HG03135 (cell line): ENCODE measurements around the gene CENPP.
A peak's percentile ranks its signal among the peaks of the same experiment; 100 is the strongest.
"Not testable (repeated sequence)": the region's sequence is repeated elsewhere in the genome, so short reads cannot be mapped to it uniquely, and the experiment has no call there.

ENCODE experiments used
- ATAC-seq: cut with Tn5 transposase; IDR thresholded peaks from one replicate; pipeline ENCODE4 v1.9.1; 2021; ENCODE audit warnings: mild to moderate bottlenecking, moderate library complexity; ENCODE audit not compliant: unreplicated experiment

The CENPP gene

DNA sequence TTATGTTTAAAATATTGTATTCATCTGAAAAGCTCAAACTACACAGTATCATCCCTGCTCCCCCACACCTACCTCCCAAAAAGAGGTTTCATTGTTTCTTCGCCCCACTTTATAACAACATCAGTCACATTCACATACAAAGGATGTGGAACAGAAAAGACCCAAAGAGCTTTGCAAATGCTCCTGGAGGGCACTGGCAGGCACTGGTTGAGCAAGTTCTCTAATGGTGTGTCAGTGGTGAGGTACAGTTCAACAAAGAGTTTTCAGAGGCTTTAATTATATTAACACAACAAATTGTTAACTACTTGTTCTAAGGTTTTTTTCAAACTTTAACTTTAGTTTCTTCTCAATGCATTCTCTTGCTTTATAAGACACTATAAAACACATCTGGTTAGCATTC, 264.2 kb downstream of the CENPP start:
- no peak for ATAC-seq

DNA sequence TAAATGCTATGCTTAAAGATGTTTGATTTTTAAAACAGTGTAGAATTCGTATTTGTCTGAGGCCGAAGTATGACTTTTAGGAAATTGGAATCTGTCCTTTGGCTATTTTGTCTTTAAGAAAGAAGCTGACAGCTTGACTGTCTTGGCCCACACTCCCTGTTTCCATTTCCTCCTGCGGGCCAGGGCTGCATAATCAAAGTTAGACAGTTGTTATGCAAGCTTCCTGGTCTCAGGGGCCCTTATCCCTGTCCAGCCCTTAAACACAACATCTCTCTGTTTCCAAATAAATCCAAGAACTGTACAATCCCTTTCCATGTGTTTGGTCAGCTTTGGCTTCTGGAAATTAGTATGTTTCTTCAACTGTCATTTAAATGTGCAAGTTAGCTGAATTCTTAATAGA, 264.6 kb downstream of the CENPP start:
- ATAC-seq = no peak

DNA sequence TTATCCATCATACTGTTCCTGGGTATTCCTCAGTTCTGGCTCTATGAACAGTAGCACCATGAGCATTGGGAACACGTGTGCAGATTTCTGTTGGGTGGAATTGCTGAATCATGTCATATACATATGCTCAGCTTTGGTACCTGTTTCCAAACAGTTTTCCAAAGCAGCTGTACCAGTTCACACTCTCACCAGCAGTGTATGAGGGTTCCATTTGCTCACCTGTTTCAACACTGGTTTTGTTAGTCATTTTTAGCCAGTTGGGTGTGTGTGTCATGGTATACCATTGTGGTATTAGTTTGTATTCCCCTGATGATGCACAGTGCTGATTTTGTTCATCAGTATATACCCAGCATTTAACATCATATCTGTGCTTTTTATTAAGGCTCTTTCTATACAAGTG, 266.8 kb downstream of the CENPP start:
- no peak for ATAC-seq

DNA sequence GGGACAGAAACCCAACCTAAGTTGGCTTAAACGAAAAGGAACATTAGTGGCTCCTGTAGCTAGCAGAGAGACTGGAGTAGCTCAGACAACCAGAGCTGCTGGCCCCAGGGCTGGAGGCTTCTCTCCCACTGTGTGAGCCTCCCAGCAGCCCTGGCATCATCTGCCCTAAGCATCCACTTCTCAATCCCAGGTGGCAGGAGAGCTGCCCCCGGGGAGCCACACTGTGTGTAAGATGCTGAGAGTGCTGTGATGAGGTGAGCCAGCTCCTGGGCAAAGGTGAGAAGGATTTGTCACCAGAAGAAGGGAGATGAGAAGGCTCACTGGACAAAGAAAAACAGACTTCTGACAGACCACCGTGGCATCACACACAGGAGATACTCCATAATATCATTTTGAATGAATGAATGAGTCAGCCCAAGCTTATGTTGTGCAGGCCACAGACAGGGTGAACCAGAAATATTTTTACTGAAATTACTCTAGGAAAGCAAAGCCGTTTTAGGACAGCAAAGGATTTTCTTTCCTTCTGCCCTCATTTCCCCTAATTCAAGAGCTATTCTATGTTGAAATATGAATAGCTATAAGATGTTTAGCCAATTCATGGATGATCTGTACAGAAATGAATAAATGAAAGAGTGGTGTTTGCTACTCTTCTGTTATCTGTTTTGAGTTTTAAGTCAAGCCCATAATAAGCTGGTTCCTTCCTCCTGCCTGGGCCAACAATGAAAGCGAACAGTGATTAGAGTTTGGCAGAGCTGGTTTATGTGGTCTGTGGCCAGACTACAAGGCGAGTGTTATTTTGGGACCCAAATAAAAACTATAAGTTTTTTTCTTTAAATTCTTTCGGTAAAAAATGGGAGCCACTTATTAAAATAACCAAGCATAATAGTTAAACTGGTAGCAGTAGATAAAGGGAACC, 267.5 kb downstream of the CENPP start:
- no peak for ATAC-seq

DNA sequence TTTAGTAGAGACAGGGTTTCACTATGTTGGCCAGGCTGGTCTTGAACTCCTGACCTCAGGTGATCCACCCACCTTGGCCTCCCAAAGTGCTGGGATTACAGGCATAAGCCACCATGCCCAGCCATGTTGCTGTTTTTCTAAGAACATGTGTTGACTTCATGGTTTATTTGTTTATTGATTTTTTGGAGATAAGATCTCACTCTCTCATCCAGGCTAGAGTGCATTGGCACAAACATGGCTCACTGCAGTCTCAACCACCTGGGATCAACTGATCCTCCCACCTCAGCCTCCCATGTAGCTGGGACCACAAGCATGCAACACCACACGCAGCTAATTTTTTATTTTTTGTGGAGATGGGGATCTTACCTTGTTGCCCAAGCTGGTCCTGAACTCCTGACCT, 269.3 kb downstream of the CENPP start:
- ATAC-seq = not testable (repeated sequence)

DNA sequence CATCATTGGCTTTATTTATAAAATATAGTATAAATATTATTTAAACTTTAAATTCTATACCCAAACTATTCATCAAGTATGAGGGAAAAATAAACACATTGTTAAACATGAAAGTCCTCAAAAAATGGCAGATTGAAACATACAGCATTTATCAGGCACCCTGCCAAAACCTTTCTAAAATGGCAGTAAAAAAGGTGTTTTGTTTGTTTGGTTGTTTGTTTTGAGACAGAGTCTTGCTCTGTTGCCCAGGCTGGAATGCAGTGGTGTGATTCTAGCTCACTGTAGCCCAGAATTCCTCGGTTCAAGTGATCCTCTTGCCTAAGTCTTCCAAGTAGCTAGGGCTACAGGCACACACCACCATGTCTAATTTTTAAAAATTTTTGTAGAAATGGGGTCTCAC, 270.2 kb downstream of the CENPP start:
- no peak for ATAC-seq

DNA sequence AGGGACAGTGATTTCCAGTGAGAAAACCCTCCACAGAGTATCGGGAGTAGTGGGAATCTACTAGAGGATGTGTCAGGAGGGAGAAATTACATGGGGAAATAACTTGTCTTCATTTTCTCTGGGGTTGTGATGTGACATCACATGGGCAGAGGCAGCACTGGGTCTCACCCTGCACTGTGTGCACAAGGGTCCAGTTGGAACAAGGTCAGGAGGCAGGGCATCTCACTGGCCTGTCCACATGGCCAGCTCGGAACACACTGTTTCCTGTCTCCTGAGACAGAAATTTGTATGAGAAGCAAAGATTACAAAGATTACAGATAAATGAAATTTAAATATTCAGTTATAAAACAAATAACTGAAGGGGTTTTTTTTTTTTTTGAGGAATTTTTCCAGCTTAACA, 272.6 kb downstream of the CENPP start:
- ATAC-seq = no peak

DNA sequence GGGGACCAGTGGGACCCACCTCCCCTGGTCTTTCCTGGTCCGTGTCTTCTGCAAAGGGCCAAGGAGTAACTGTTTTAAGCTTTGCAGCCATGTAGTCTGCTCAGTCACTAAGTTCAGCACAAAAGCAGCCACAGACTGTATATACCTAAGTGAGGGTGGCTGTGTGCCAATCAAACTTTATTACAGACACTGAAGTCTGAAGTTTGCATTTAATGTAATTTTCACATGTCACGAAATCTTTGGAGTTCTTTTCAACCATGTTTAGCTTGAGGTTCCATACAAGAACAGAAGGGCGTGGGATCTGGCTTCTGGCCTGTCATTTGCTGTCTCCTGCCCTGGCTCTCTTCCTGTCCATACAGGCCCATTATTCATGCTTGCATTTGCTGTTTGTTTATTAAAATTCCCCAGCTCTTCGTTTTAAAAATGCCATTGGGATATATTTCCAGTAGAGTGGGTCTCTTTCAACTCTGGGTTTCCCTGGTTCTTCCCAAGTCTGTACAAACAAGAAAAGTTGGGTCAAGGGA, 274.2 kb downstream of the CENPP start:
- ATAC-seq = no peak

DNA sequence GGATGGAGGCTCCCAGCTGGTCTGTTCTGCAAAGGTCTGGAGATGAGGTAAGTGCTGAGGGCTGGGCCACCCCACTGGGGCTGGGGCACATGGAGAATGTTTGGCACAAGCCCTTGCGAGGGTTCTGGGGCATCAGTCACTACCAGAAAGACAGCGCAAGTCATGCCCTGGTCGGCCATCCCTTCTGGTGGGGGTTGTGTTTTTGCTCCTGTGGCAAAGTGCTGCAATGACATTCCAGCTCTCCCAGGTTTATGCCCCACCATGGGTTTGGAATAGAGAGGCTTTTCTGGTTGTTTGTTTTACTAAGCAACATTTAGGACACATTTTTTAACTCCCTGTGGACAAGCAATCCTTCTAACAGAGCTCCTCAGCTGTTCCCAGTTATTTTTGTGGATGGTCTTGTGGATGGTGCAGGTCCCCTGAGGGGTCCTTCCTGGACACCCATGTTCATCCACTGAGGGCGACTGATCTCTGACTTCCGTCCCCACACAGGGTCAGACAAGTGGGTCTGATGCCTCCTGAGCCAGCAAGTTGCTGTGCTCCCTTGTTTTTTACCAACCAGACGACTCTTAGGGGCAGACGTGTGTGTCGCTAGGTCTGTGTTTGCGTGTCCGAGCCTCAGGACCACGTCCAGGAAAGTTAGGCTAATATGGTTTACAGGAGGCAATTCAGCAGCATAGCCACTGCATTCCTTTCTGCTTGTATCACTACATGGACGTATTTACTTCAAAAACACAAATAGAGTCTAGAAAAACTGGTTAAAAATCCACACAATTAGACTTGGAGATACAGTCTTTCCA, 274.9 kb downstream of the CENPP start:
- ATAC-seq = no peak

DNA sequence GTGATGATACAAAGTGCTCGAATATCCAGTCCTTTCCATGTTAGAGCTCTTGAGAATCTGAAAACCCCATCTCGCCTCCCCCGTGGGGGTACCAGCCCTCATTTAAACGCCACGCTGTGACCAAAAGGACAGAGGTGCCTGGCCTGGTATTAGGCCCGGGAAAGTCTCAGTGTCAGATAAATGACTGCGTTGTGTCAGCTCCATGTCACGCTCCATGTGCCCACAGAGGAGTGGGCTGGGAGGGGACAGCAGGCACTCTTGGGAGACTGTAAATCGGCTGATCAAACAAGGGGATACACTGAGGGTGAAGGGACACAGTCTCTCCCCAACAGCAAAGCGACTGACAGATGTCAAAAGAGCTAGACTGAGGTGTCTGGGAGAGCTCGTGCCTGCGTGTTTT, 275.7 kb downstream of the CENPP start:
- no peak for ATAC-seq

DNA sequence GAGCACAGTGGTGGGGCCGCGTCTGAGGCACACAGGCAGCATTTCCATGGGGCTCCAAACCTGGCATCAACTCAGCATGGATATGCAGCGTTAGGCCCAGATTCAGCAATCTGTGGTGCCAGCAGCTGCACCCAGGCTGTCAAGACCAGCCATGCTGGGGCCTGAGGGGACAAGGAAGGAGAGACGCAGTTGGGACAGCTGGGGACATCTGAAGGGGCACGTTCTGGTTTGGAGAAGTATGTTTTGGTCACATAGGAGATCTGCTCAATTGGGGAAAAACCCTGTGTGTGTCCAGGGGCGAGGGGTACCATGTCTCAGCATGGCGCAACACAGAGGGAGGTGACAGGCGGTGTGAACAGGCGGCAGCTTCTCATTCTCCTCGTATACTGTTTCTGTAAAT, 276.7 kb downstream of the CENPP start:
- ATAC-seq = no peak

DNA sequence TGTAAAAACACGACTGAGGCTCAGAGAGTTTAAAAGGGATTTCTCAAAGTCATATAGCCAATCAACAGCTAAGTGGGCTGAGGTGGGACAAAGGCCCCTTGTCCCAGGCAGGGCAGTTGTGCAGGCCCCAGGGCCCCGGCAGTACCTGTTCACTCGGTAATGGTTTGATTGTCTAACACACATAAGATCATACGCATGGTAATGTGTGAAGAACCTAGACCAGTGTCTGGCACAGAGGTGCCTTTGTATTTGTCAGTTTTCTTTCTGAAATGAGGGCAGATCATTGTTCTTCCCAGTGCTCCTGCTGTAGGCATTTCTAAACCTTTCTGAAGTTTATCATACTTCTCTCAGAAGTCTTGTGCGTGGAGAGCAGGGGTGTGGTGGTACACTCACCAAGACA, 277.3 kb downstream of the CENPP start:
- ATAC-seq = no peak

DNA sequence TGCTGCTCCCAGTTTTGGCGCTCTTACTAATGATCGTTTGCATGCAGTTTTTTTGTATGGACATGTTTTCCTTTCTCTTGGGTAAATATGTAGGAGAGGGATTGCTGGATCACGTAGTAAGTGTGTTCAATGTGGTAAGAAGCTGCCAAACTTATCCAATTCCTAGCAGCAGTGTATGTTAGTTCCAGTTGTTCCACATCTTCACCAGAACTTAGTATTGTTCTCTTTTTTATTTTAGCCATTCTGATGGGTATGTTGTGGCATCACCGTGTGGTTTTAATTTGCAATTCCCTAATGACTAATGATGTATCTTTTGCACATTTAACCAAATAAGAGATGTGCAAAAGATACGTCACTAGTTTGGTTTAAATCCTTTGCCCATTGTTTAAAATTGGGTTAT, 278.2 kb downstream of the CENPP start:
- ATAC-seq = no peak

DNA sequence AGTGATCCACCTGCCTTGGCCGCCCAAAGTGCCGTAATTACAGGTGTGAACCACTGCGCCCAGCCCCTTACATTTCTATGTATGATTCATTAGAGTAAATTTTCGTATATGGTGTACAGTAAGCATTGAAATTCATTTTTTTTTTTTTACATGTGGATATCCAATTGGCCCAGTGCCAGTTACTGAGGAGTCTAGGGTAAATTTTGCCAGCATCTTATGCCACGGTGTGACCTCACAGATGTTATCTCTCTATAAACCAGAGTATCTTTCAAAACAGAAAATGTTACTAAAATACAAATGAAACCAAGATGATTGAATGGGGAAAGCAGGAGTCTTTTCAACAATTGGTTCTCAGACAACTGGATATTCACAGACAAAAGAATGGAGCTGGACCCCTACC, 279.5 kb downstream of the CENPP start:
- ATAC-seq = no peak

DNA sequence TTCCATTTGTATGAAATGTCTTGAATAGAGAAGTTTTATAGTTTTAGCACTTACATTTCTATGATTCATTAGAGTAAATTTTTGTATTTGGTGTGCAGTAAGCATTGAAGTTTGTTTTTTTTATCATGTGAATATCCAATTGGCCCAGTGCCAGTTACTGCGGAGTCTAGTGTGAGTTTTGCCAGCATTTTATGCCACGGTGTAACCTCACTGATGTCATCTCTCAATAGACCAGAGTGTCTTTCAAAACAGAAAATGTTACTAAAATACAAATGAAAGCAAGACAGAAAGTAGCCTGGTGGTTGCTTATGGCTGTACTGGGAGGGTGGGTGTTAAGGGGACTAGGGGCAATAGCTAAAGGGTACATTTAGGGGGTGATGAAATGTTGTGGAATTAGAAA, 281.3 kb downstream of the CENPP start:
- ATAC-seq = peak; percentile 59

DNA sequence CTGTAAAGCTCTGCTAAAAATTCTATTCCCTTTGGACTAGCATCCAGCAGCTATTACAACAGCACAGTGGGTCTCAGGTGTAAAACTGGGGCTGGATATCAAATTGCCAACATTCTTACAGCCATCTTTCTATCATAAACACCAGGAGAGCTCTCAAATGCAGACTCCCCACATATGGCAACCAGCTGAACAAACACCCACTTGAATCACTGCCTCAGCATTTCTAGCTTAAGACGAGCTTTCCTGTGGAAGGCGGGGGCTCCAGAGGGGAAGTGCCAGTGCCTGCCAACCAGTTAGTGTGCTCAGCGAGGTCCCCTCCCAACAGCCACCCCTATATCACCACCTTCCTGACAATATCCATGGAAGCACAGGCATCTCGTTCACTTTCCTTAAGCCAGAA, 282.0 kb downstream of the CENPP start:
- no peak for ATAC-seq

DNA sequence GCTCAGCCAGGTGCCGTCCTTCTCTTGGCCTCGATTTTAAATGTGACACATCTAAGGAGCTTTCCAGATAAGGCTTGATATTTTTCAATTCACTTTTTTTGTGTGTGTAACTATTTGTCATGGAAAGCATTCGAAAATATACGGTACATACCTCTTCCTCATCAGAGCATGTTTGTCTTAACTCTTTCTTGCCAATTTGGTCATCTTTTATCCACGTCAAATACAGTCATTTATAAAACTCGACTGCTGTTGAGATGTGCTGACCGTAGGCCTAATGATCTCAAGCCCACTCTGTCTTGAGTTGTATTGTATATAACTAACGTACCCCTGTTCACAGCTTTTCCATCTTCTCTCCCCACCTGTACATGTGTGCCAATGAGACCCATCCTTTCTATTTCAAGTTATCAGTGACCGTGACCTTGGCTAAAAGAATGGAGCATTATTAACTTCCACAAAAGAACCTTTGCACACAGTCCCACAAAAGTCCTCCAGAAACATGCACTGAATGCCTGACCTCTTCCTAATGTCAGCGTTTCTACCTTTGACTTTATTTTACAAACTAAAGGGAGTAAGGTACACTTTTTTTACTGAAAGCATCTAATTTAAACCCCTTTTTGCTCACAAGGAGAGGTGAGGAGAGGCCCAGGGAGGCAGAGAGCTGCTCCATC, 282.6 kb downstream of the CENPP start:
- ATAC-seq = no peak

DNA sequence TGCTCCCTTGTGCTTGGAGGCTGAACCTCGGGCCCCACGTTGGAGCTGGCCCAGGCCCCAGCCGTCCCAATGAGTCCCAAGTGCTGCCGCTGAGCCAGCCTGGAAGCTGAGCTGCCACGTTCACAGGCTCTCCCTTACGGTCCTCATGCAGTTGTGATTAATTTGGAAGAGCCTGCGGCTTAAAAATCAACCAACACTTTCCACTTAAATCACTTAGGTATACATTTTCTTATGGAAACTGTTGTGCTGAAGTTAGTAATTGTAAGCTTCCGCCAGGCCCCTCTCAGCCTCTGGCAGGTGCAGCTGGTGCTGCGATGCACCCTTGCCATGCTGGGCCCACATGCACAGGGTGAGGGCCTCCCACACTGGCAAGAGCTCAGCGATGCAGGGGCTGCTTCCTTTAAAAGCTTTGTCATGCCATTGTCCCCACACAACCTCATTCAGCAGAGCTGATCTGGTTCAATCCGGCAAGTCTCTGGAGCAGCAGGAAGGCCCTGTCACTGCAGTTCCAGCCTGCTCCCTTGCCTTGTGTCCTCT, 283.2 kb downstream of the CENPP start:
- no peak for ATAC-seq

DNA sequence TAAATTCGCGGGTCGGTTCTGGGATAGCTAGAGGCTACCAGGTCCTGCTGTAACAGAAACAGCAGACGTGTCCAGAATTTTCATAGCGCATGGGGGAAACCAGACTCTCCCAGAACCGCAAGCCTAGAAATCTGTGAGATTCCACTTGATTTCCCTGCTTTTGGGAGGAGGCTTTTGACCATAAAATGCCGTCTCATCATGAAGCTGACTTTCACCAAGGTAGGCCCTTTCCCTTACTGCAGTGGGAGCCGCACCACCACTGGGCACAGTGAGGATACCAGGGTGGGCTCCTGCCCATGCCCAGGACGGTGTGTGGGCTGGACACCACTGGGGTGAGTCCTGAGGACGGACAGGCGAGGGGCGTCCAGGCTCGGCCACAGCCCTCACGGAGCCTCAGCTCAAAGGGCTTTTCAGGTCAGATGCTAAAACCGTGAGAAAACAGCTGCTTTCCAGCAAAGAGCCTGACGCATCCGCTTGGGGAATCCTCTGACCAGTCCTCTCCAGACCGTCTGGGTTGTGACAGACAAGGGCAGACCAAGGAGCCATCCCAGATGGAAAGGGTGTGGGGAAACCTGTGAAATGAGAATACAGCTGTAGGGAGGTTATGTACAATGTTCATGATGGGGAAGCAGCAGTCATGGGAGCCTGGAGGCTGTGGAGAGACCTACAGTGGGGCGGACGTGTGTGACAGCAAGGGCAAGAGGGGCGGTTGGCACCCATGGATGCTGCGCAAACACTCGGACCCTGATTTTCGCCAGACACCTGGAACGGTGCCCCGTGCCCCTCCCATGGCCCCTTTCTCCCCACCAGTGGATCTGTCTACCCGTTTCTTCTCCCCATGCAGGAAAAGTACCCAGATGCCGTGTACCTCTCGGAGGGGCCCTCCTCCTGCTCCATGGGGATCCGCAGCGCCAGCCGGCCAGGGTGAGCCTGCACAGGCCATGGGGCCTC, 285.0 kb downstream of the CENPP start:
- no peak for ATAC-seq
